ENCODE measurements around the gene NCKAP5.

The NCKAP5 gene

DNA sequence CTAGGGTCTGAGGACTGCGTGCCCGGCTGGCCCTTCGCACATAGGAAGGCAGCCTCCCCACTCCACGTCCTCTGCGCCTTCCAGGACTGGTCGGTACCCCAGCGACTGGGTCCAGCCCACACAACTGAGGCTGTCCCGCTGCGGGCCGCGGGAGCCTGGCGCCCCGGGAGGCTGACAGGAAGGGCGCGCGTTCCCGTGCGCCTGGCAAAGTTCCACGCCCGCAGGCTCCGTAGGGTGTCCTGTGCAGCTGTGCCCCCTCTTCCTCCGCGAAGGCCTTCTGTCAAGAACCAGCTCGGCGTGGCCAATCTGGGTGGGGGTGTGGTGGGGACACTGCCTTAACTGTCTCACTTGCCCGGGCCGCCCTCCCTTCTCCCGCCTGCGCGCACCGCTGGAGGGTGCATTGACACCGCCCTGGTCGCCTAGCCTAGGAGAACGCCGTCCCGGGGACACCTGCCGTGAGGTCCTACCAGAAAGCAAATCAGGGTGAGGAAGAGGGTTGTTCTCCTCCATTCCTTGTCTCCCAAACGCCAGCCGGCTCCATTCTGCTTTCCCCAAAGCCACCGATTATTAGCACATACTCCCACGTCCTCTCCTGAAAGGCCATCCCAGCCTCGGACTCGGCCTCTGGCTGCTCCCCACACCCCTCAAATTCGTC, 897.6 kb downstream of the NCKAP5 start:
- Histone ChIP-seq H2BK12ac (ENCODE audit: low read length in 2 of 2) (no peak overlapping the region), H3K23ac (ENCODE audit: low read length in 2 of 2) (no peak overlapping the region), H3K4ac (ENCODE audit: low read depth in 1 of 2, low read length in 2 of 2) (no peak overlapping the region), H3K4me3 (ENCODE audit: insufficient read depth in 1 of 2, low read depth in 1 of 2, low read length in 2 of 2) (peak overlapping the region; percentile 57 to 73), H3K9ac (ENCODE audit: low read length) (no peak overlapping the region), H3K4me1 (ENCODE audit: control insufficient read depth, insufficient read depth, low read depth, low read length) (peaks cover 30% of the 10 kb centered on the region), H2BK5ac (ENCODE audit: low read depth, low read length, poor library complexity, severe bottlenecking) (peak overlapping the region; percentile 5), H4K8ac (ENCODE audit: low read length) (no peak overlapping the region), H3K27me3 (ENCODE audit: control insufficient read depth in 1 of 2, insufficient read depth in 1 of 2, low read length in 2 of 2) (peaks cover 5 to 47% of the 10 kb centered on the region in 2 experiments), H3K18ac (ENCODE audit: low read depth in 1 of 2, low read length in 2 of 2) (no peak overlapping the region), H2AFZ (ENCODE audit: low read depth, low read length) (no peak overlapping the region), H3K79me1 (replicated peaks; ENCODE audit: low read length, poor library complexity, severe bottlenecking) (peaks cover 10% of the 10 kb centered on the region), H3K27ac (ENCODE audit: low read length, poor library complexity, severe bottlenecking) (peak overlapping the region; percentile 38), H3K36me3 (ENCODE audit: control insufficient read depth in 1 of 2, insufficient read depth in 2 of 2, low read depth in 1 of 2, low read length in 2 of 2) (no peaks in the 10 kb centered on the region), H2BK120ac (ENCODE audit: low read depth, low read length) (no peak overlapping the region), H2AK5ac (ENCODE audit: low read length, severe bottlenecking) (no peak overlapping the region), H3K14ac (ENCODE audit: low read length in 2 of 2) (peak overlapping the region in 1 of 2 experiments; percentile 79), H3K9me3 (ENCODE audit: control insufficient read depth, low read length) (no peaks in the 10 kb centered on the region), H2BK15ac (ENCODE audit: low read depth, poor library complexity, severe bottlenecking) (no peak overlapping the region), H4K91ac (ENCODE audit: low read length) (peak overlapping the region; percentile 29), H3K4me2 (ENCODE audit: low read length, poor library complexity, severe bottlenecking) (peak overlapping the region; percentile 99)
- WGBS: 0% methylated on average over 34 of the region's 44 CpGs
- peak; percentile 22 for DNase-seq

DNA sequence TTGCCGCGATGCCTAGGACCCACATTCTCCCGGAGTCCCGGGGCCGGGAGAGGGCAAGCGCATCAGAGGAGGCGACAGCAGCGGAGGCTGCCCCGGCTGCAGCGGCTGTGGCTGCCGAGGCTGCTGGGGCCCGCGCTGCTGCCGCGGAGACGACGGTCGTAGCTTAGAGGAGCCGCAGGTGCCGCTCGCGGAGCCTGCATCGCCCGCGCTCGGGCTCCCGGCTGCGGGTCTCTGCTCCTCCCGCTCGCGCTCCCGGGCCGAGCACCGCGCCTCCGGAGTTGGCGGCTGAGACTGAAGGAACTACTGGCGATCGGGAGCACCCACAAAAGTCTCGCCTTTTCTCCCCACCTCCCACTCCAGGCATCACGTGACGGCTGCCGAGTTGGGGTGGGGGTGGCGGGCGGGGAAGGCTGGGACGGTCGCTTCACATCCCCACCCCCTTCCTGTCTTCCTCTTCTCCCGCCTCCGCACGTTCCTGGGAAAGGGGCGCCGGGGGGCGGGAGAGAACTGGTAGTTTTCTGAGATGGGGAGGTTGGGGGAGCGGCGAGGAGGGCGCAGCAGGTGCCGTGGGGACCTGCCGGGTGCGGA, 898.3 kb downstream of the NCKAP5 start, which contains the start of gene LYPD1:
TSS of gene LYPD1 (minus strand) at position 298 of the 588 bp plus-strand sequence. CDS start at position 25, 273 bp downstream.
- peak within 1 kb of the TSS; percentile 99 for H3K4me2 ChIP-seq (ENCODE audit: low read length, poor library complexity, severe bottlenecking)
- H3K27ac ChIP-seq (ENCODE audit: low read length, poor library complexity, severe bottlenecking): peak within 1 kb of the TSS; percentile 38
- H3K4ac ChIP-seq (ENCODE audit: low read depth in 1 of 2, low read length in 2 of 2): no peak within 1 kb of the TSS
- no peak within 1 kb of the TSS for H2AK5ac ChIP-seq (ENCODE audit: low read length, severe bottlenecking)
- peak within 1 kb of the TSS in 1 of 2 experiments; percentile 72 for H3K23ac ChIP-seq (ENCODE audit: low read length in 2 of 2)
- peaks cover 30% of the 10 kb centered on the region for H3K4me1 ChIP-seq (ENCODE audit: control insufficient read depth, insufficient read depth, low read depth, low read length)
- peaks cover 5 to 47% of the 10 kb centered on the region in 2 experiments for H3K27me3 ChIP-seq (ENCODE audit: control insufficient read depth in 1 of 2, insufficient read depth in 1 of 2, low read length in 2 of 2)
- no peak within 1 kb of the TSS for H2AFZ ChIP-seq (ENCODE audit: low read depth, low read length)
- H2BK12ac ChIP-seq (ENCODE audit: low read length in 2 of 2): no peak within 1 kb of the TSS
- H3K18ac ChIP-seq (ENCODE audit: low read depth in 1 of 2, low read length in 2 of 2): peak within 1 kb of the TSS in 1 of 2 experiments; percentile 30
- peak within 1 kb of the TSS in 1 of 2 experiments; percentile 79 for H3K14ac ChIP-seq (ENCODE audit: low read length in 2 of 2)
- H2BK5ac ChIP-seq (ENCODE audit: low read depth, low read length, poor library complexity, severe bottlenecking): peak within 1 kb of the TSS; percentile 26
- 0% methylated on average over 11 of the region's 59 CpGs for WGBS
- peak within 1 kb of the TSS; percentile 57 to 73 for H3K4me3 ChIP-seq (ENCODE audit: insufficient read depth in 1 of 2, low read depth in 1 of 2, low read length in 2 of 2)
- no peaks in the 10 kb centered on the region for H3K36me3 ChIP-seq (ENCODE audit: control insufficient read depth in 1 of 2, insufficient read depth in 2 of 2, low read depth in 1 of 2, low read length in 2 of 2)
- no peaks in the 10 kb centered on the region for H3K9me3 ChIP-seq (ENCODE audit: control insufficient read depth, low read length)
- no peak within 1 kb of the TSS for H4K8ac ChIP-seq (ENCODE audit: low read length)
- no peak within 1 kb of the TSS for H3K9ac ChIP-seq (ENCODE audit: low read length)
- H2BK15ac ChIP-seq (ENCODE audit: low read depth, poor library complexity, severe bottlenecking): no peak within 1 kb of the TSS
- peaks cover 10% of the 10 kb centered on the region for H3K79me1 ChIP-seq (replicated peaks; ENCODE audit: low read length, poor library complexity, severe bottlenecking)
- DNase-seq: peak; percentile 9
- H4K91ac ChIP-seq (ENCODE audit: low read length): peak within 1 kb of the TSS; percentile 29
- no peak within 1 kb of the TSS for H2BK120ac ChIP-seq (ENCODE audit: low read depth, low read length)

DNA sequence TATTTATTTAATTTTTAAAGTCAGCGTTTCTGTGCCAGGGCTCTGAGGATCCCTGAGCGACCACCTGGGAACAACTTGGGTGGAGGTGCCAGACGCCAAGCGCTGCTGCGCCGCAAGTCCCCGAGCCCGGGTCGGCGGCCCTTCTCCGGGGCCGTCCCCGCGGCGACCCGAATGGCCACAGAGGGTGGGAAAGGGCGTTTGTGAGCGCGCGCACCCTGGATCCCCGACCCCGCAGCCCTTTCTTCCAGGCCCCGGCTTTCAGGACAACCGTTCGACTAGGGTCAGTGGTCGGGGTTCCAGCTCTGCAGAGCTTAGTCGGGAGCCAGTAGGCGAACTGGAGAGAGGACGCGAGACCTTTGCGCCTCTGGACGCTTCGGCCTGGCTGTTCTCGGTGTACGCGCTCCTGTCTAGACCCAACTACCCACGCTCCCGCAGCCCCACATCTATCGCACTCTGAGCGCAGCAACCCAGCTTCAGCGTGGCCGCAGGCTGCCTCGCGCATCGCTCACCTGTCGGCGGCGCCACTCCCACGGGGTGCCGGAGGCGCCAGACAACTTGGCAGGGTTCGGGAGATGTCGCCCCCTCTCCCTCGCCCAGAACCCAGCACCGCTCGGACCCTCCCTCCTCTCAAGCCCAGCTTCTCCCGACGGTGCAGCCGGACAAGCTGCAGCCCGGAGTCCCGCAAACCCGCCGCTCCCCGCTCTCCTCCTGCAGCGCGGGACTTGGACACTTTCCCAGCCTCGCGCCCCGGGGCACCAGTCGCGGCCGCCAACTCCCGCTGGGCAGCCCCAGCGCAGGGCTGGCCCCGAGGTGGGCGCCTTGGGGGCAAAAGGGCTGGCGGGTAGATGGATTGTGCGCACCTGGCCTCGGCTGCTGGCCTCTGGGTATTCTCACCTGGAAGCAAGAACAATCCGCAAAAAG, 899.0 kb downstream of the NCKAP5 start:
- Histone ChIP-seq H3K79me1 (replicated peaks; ENCODE audit: low read length, poor library complexity, severe bottlenecking) (peaks cover 10% of the 10 kb centered on the region), H2BK12ac (ENCODE audit: low read length in 2 of 2) (no peak overlapping the region), H3K4ac (ENCODE audit: low read depth in 1 of 2, low read length in 2 of 2) (no peak overlapping the region), H2AFZ (ENCODE audit: low read depth, low read length) (no peak overlapping the region), H3K14ac (ENCODE audit: low read length in 2 of 2) (peak overlapping the region in 1 of 2 experiments; percentile 15), H3K4me3 (ENCODE audit: insufficient read depth in 1 of 2, low read depth in 1 of 2, low read length in 2 of 2) (peak overlapping the region; percentile 57 to 73), H4K8ac (ENCODE audit: low read length) (no peak overlapping the region), H3K27ac (ENCODE audit: low read length, poor library complexity, severe bottlenecking) (no peak overlapping the region), H3K9me3 (ENCODE audit: control insufficient read depth, low read length) (no peaks in the 10 kb centered on the region), H3K9ac (ENCODE audit: low read length) (no peak overlapping the region), H2BK15ac (ENCODE audit: low read depth, poor library complexity, severe bottlenecking) (no peak overlapping the region), H2BK5ac (ENCODE audit: low read depth, low read length, poor library complexity, severe bottlenecking) (peak overlapping the region; percentile 26), H3K36me3 (ENCODE audit: control insufficient read depth in 1 of 2, insufficient read depth in 2 of 2, low read depth in 1 of 2, low read length in 2 of 2) (no peaks in the 10 kb centered on the region), H4K91ac (ENCODE audit: low read length) (no peak overlapping the region), H2BK120ac (ENCODE audit: low read depth, low read length) (no peak overlapping the region), H3K27me3 (ENCODE audit: control insufficient read depth in 1 of 2, insufficient read depth in 1 of 2, low read length in 2 of 2) (peaks cover 5 to 47% of the 10 kb centered on the region in 2 experiments), H3K18ac (ENCODE audit: low read depth in 1 of 2, low read length in 2 of 2) (peak overlapping the region in 1 of 2 experiments; percentile 30), H3K4me2 (ENCODE audit: low read length, poor library complexity, severe bottlenecking) (peak overlapping the region; percentile 99), H2AK5ac (ENCODE audit: low read length, severe bottlenecking) (no peak overlapping the region), H3K23ac (ENCODE audit: low read length in 2 of 2) (peak overlapping the region in 1 of 2 experiments; percentile 72), H3K4me1 (ENCODE audit: control insufficient read depth, insufficient read depth, low read depth, low read length) (peaks cover 30% of the 10 kb centered on the region)
- under 1% methylated on average over 64 of the region's 80 CpGs for WGBS
- DNase-seq: peak; percentile 22
